GM12878 (cell line): Measurements from ENCODE around the gene SEPTIN5. TPM values are rescaled to one million over a fixed set of nuclear protein-coding genes. Genes with fewer than 3 reads are reported as not detected.

Experiments
- ATAC-seq: fragments of 200-7000 bp; cut with Tn5 transposase; 3 replicates; pipeline ENCODE4 v1.9.1; 2020; ENCODE audit warnings: mild to moderate bottlenecking, moderate library complexity
- BruUV-seq: library from RNA; stranded (reverse); fragments of 400-500 nt; replicated peaks from 2 replicates; lab custom pipeline; 2021; lab: Mats Ljungman, UMichigan
- CTCF ChIA-PET: fragments of 300-600 bp; sonication (Branson Sonifier 250); formaldehyde crosslinking; extraction: SDS; loops from one replicate; lab custom pipeline; 2021; ENCODE audit warnings: inconsistent platforms; lab: Yijun Ruan, JAX
- POLR2A ChIA-PET: fragments of 350-600 bp; formaldehyde crosslinking; extraction: SDS; loops from one replicate; lab custom pipeline; 2021; ENCODE audit warnings: inconsistent platforms; lab: Charles Lee
- RAD21 ChIA-PET: fragments of 300-600 bp; sonication (Branson Sonifier 250); formaldehyde crosslinking; loops from one replicate; lab custom pipeline; 2023; ENCODE audit warnings: antibody characterized with exemption; ENCODE audit not compliant: unreplicated experiment; lab: Charles Lee
- SMC1A ChIA-PET: fragments of 300-600 bp; sonication (Branson Sonifier 250); formaldehyde crosslinking; loops from one replicate; lab custom pipeline; 2023; ENCODE audit not compliant: unreplicated experiment, uncharacterized antibody; lab: Charles Lee
- DNase-seq: peaks from one replicate; pipeline ENCODE4 v3.0.0-alpha.2; 2011; ENCODE audit warnings: low read depth, low spot score
- FAIRE-seq: peaks from 3 replicates; lab custom pipeline; 2011; peaks lifted over from hg19 to GRCh38; lab: Jason Lieb, UNC
- H2AFZ ChIP-seq: 2 replicates; pipeline ENCODE4 v1.6.0; 2011; ENCODE audit warnings: low read depth, low read length, control low read depth; ENCODE audit not compliant: control insufficient read depth
- H3K27ac ChIP-seq: 2 replicates; pipeline ENCODE4 v1.5.1; 2011; ENCODE audit warnings: control low read depth; ENCODE audit not compliant: control insufficient read depth, insufficient read depth
- H3K27me3 ChIP-seq, 2 experiments: replicated peaks in 1 of 2; 2 replicates each; pipeline versions ENCODE4 v1.6.0 to v1.6.1; 2011; ENCODE audit warnings: low read length in 1 of 2; ENCODE audit not compliant: control insufficient read depth in 2 of 2, insufficient read depth in 2 of 2
- H3K36me3 ChIP-seq, 2 experiments: 2 replicates each; pipeline ENCODE4 v1.5.1; 2011; ENCODE audit warnings: low read length in 1 of 2; ENCODE audit not compliant: control insufficient read depth in 2 of 2, insufficient read depth in 2 of 2
- H3K4me1 ChIP-seq: 2 replicates; pipeline ENCODE4 v1.6.1; 2011; ENCODE audit warnings: mild to moderate bottlenecking, low read length, moderate library complexity, mixed read lengths; ENCODE audit not compliant: control insufficient read depth, insufficient read depth
- H3K4me2 ChIP-seq: 2 replicates; pipeline ENCODE4 v1.6.0; 2011; ENCODE audit warnings: control low read depth; ENCODE audit not compliant: control insufficient read depth, insufficient read depth
- H3K4me3 ChIP-seq: fragments of 200-600 bp; sonication (generic); 2 replicates; pipeline ENCODE4 v1.5.1; 2016
- H3K79me2 ChIP-seq: 2 replicates; pipeline ENCODE4 v1.6.0; 2011; ENCODE audit warnings: low read length; ENCODE audit not compliant: control insufficient read depth, insufficient read depth
- H3K9ac ChIP-seq: 2 replicates; pipeline ENCODE4 v1.8.0; 2011; ENCODE audit warnings: low read length, control low read depth, mixed read lengths; ENCODE audit not compliant: control insufficient read depth, insufficient read depth
- H3K9me3 ChIP-seq: replicated peaks from 3 replicates; pipeline ENCODE4 v1.5.1; 2011; ENCODE audit warnings: mild to moderate bottlenecking, low read length; ENCODE audit not compliant: control insufficient read depth, insufficient read depth
- H4K20me1 ChIP-seq: 2 replicates; pipeline ENCODE4 v1.6.0; 2011; ENCODE audit not compliant: control insufficient read depth, insufficient read depth
- ETV6 ChIP-seq, 2 experiments: fragments of 450-650 bp in 1 of 2; IDR thresholded peaks in 1 of 2; conservative IDR thresholded peaks in 1 of 2; 2 replicates each; pipeline ENCODE4 v1.6.1; 2014; ENCODE audit warnings: antibody characterized with exemption in 1 of 2, borderline replicate concordance in 1 of 2, low read depth in 1 of 2, mild to moderate bottlenecking in 1 of 2, moderate library complexity in 1 of 2
- KAT2A ChIP-seq: conservative IDR thresholded peaks from 2 replicates; pipeline ENCODE4 v1.6.1; 2011; ENCODE audit warnings: low read depth, low read length; ENCODE audit not compliant: control insufficient read depth
- MTA3 ChIP-seq: IDR thresholded peaks from 2 replicates; pipeline ENCODE4 v1.6.1; 2012; ENCODE audit warnings: low read length, inconsistent platforms, borderline replicate concordance
- TCF3 ChIP-seq: IDR thresholded peaks from 2 replicates; pipeline ENCODE4 v1.6.1; 2012; ENCODE audit warnings: low read depth, mild to moderate bottlenecking, low read length, borderline replicate concordance; ENCODE audit not compliant: insufficient read depth
- WGBS: methylation state at CpG from one replicate; pipeline ENCODE4 v1.1.6; 2016; ENCODE audit warnings: low lambda C conversion rate; ENCODE audit not compliant: insufficient replicate concordance, insufficient coverage; ENCODE audit errors: missing lambda C conversion rate; 5-methylcytosine and 5-hydroxymethylcytosine counted together
- in situ Hi-C: fragments of 300-500 bp; cut with MboI; formaldehyde crosslinking; loops from 9 replicates; pipeline ENCODE4 v1.14.3; 2018; ENCODE audit warnings: mixed read lengths
- intact Hi-C: fragments of 100-400 bp; cut with micrococcal nuclease; formaldehyde crosslinking; loops from one replicate; pipeline ENCODE4 v1.14.2; 2022; ENCODE audit not compliant: unreplicated experiment
- polyA plus RNA-seq, 11 experiments: library from polyadenylated mRNA; depleted of rRNA in 4 of 11; unstranded in 6 of 11; stranded (reverse) in 5 of 11; fragments of >200 nt; fragmentation: Nextera tagmentation in 4 of 11; fragmentation: Illumina TruSeq in 1 of 11; extraction: Ambion mirVana in 4 of 11; extraction: Trizol in 1 of 11; gene quantifications; 1 replicate in 1 of 11; 2 replicates in 10 of 11; pipeline versions ENCODE4 v1.2.1 to v1.2.3, GENCODE V29; 2011 to 2016; ENCODE audit warnings: inconsistent platforms in 2 of 11, missing spikeins in 2 of 11, low read depth in 1 of 11
- total RNA-seq, 4 experiments: library from RNA; depleted of rRNA in 3 of 4; stranded (reverse); fragments of >200 nt in 3 of 4; fragmentation: Illumina TruSeq in 1 of 4; extraction: Trizol in 1 of 4; gene quantifications; 2 replicates each; pipeline versions ENCODE4 v1.2.1 to v1.2.3, GENCODE V29; 2013 to 2021
- TF ChIP-seq, protein P1 (sequence below): IDR thresholded peaks from 2 replicates; pipeline ENCODE4 v1.6.1; 2011; ENCODE audit warnings: low read depth, mild to moderate bottlenecking, low read length, moderate library complexity, borderline replicate concordance; ENCODE audit errors: extremely low read depth
- TF ChIP-seq, protein P2 (sequence below): fragments of 450-650 bp; IDR thresholded peaks from 2 replicates; pipeline ENCODE4 v1.6.1; 2017; ENCODE audit warnings: mild to moderate bottlenecking

SEPTIN5 gene
- total and polyA plus RNA-seq, 10 of the 15 experiments (the other 5 are each of a cell fraction or from before 2014, with no cell fraction given): 0.13 to 1.1 (median 0.34) TPM; not detected in 5

DNA sequence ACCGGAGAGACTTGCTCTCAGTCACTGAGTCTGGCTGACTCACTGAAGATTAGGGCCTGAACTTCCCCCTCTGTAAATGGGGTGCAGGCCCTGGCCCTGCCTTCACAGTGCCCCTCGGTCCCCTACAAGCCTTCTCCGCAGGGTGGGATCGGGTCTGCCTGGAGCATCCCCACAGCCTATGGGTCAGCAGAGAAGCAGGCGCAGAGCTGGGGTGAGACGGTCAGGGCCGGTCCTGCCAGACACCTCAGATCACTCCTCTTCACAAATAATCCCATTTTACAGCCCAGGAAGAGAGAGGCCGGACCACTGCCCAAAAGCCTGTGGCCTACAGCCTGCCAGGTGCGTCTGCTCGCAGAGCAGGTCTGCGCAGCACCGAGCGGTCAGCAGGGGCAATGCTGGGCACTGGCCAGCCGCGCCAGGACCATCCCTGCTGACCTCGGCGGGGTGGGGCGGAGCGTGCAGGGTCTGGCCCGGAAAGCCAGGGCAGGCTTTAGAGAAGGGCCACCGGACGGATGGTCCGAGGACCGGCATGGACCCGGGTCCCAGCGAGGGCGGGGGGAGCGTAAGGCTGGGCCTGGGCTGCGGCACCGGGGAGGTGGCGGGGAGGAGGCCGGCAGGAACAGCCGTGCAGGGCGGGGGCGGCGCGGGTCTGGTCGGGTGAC is 522 bp upstream of the SEPTIN5 start:
- DNase-seq: no peak
- SMC1A ChIA-PET: no interaction called here
- H3K27ac ChIP-seq: no peak overlapping the region
- FAIRE-seq: no peak
- H3K27me3 ChIP-seq: peaks cover 2 to 4% of the 10 kb centered on the region in 2 experiments; a peak in 3 of 4 replicates
- RAD21 ChIA-PET: no interaction called here
- ATAC-seq: no peak
- H2AFZ ChIP-seq: no peak overlapping the region
- no peaks in the 10 kb centered on the region for H3K9me3 ChIP-seq
- CTCF ChIA-PET: no interaction called here
- no peak overlapping the region for H3K4me3 ChIP-seq
- no peaks in the 10 kb centered on the region for H3K79me2 ChIP-seq
- in situ Hi-C loops (no loop called here), intact Hi-C loops (no loop called here)
- H3K9ac ChIP-seq: no peak overlapping the region
- POLR2A ChIA-PET: no interaction called here
- no peak overlapping the region for H3K4me2 ChIP-seq
- no TSS peak for BruUV-seq
- no peaks in the 10 kb centered on the region for H3K36me3 ChIP-seq
- WGBS: 64% methylated on average over 22 of the region's 38 CpGs
- no peaks in the 10 kb centered on the region for H4K20me1 ChIP-seq
- TF ChIP-seq MTA3 (no peak), KAT2A (no peak), ETV6 (conservative IDR thresholded peaks at IDR 0.05 in 1 of 2, IDR thresholded peaks at IDR 0.05 in 1 of 2; ENCODE audit: borderline replicate concordance in 1 of 2, low read depth in 1 of 2) (no peak), TCF3 (no peak)
- TF ChIP-seq, protein P1, sequence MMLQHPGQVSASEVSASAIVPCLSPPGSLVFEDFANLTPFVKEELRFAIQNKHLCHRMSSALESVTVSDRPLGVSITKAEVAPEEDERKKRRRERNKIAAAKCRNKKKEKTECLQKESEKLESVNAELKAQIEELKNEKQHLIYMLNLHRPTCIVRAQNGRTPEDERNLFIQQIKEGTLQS: no peak
- TF ChIP-seq, protein P2, sequence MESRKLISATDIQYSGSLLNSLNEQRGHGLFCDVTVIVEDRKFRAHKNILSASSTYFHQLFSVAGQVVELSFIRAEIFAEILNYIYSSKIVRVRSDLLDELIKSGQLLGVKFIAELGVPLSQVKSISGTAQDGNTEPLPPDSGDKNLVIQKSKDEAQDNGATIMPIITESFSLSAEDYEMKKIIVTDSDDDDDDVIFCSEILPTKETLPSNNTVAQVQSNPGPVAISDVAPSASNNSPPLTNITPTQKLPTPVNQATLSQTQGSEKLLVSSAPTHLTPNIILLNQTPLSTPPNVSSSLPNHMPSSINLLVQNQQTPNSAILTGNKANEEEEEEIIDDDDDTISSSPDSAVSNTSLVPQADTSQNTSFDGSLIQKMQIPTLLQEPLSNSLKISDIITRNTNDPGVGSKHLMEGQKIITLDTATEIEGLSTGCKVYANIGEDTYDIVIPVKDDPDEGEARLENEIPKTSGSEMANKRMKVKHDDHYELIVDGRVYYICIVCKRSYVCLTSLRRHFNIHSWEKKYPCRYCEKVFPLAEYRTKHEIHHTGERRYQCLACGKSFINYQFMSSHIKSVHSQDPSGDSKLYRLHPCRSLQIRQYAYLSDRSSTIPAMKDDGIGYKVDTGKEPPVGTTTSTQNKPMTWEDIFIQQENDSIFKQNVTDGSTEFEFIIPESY: no peak
- peaks cover 8% of the 10 kb centered on the region for H3K4me1 ChIP-seq
